HepG2 (cell line): ENCODE measurements around the gene TOPBP1. TPM values are rescaled to one million over a fixed set of nuclear protein-coding genes. Genes with fewer than 3 reads are reported as not detected.
A peak's percentile ranks its signal among the peaks of the same experiment; 100 is the strongest.

Experiments
- AKAP8 ChIP-seq: sonication (generic); formaldehyde crosslinking; IDR thresholded peaks from 2 replicates; pipeline ENCODE4 v1.5.1; 2020; ENCODE audit warnings: mild to moderate bottlenecking, missing genetic modification reagents
- ATF7-NPFF ChIP-seq: sonication (generic); formaldehyde crosslinking; IDR thresholded peaks from 2 replicates; pipeline ENCODE4 v1.8.1; 2023; ENCODE audit warnings: mild to moderate bottlenecking, low read depth, missing genetic modification reagents, moderate library complexity
- ESRRA ChIP-seq: sonication (generic); formaldehyde crosslinking; IDR thresholded peaks from 2 replicates; pipeline ENCODE4 v1.5.1; 2020; ENCODE audit warnings: mild to moderate bottlenecking, low read depth, missing genetic modification reagents
- HNF1B ChIP-seq: sonication (generic); formaldehyde crosslinking; IDR thresholded peaks from 2 replicates; pipeline ENCODE4 v1.5.1; 2020; ENCODE audit warnings: mild to moderate bottlenecking, moderate library complexity, missing genetic modification reagents
- HNRNPH1 ChIP-seq: fragments of 200-400 bp; formaldehyde crosslinking; optimal IDR thresholded peaks from 2 replicates; pipeline ENCODE3; 2017; ENCODE audit warnings: mild to moderate bottlenecking, low read depth, low read length
- LCORL ChIP-seq, 2 experiments: fragments of 450-650 bp in 1 of 2; sonication (generic) in 1 of 2; formaldehyde crosslinking in 1 of 2; IDR thresholded peaks; 2 replicates each; pipeline versions ENCODE4 v1.5.0 to v1.6.1; 2017 to 2020; ENCODE audit warnings: antibody characterized with exemption in 1 of 2, missing genetic modification reagents in 1 of 2
- RBM39 ChIP-seq: fragments of 200-400 bp; formaldehyde crosslinking; IDR thresholded peaks from one replicate; pipeline ENCODE4 v1.6.1; 2018; ENCODE audit warnings: antibody characterized with exemption, mild to moderate bottlenecking, low read depth, low read length; ENCODE audit not compliant: poor library complexity, severe bottlenecking
- REPIN1 ChIP-seq: sonication (generic); formaldehyde crosslinking; IDR thresholded peaks from 2 replicates; pipeline ENCODE4 v1.8.0; 2022; ENCODE audit warnings: missing genetic modification reagents, low read depth, mild to moderate bottlenecking, borderline replicate concordance
- STAG1 ChIP-seq: sonication (generic); formaldehyde crosslinking; IDR thresholded peaks from 2 replicates; pipeline ENCODE4 v1.4.0; 2020; ENCODE audit warnings: missing genetic modification reagents
- TOE1 ChIP-seq: sonication (generic); formaldehyde crosslinking; IDR thresholded peaks from 2 replicates; pipeline ENCODE4 v1.4.0; 2020; ENCODE audit warnings: mild to moderate bottlenecking, missing genetic modification reagents
- USF2 ChIP-seq, 2 experiments: sonication (generic) in 1 of 2; formaldehyde crosslinking in 1 of 2; IDR thresholded peaks; 2 replicates each; pipeline versions ENCODE4 v1.5.1 to v1.6.1; 2011 to 2020; ENCODE audit warnings: borderline replicate concordance in 1 of 2, low read depth in 1 of 2, low read length in 1 of 2, mild to moderate bottlenecking in 1 of 2, missing genetic modification reagents in 1 of 2, moderate library complexity in 1 of 2
- ZFX ChIP-seq: sonication (generic); formaldehyde crosslinking; IDR thresholded peaks from 2 replicates; pipeline ENCODE4 v1.4.0; 2020; ENCODE audit warnings: mild to moderate bottlenecking, low read depth, missing genetic modification reagents, moderate library complexity
- ZHX1 ChIP-seq: sonication (generic); formaldehyde crosslinking; IDR thresholded peaks from 2 replicates; pipeline ENCODE4 v1.8.1; 2022; ENCODE audit warnings: low read depth, mild to moderate bottlenecking, missing genetic modification reagents
- ZNF234 ChIP-seq: sonication (generic); formaldehyde crosslinking; conservative IDR thresholded peaks from 2 replicates; pipeline ENCODE4 v1.5.1; 2020; ENCODE audit warnings: mild to moderate bottlenecking, missing genetic modification reagents
- ZNF547 ChIP-seq: sonication (generic); formaldehyde crosslinking; IDR thresholded peaks from 2 replicates; pipeline ENCODE4 v1.5.1; 2020; ENCODE audit warnings: mild to moderate bottlenecking, missing genetic modification reagents
- ZNF552 ChIP-seq: sonication (generic); formaldehyde crosslinking; IDR thresholded peaks from 2 replicates; pipeline ENCODE4 v1.9.0; 2022; ENCODE audit warnings: missing genetic modification reagents, mild to moderate bottlenecking, borderline replicate concordance
- ZNF761 ChIP-seq: sonication (generic); formaldehyde crosslinking; conservative IDR thresholded peaks from 2 replicates; pipeline ENCODE4 v1.4.0; 2020; ENCODE audit warnings: mild to moderate bottlenecking, missing genetic modification reagents
- ZNF777 ChIP-seq: sonication (generic); formaldehyde crosslinking; IDR thresholded peaks from 2 replicates; pipeline ENCODE4 v1.4.0; 2020; ENCODE audit warnings: missing genetic modification reagents
- ZNF788 ChIP-seq: sonication (generic); formaldehyde crosslinking; IDR thresholded peaks from 2 replicates; pipeline ENCODE4 v1.5.0; 2020; ENCODE audit warnings: mild to moderate bottlenecking, missing genetic modification reagents, borderline replicate concordance
- ZNF816 ChIP-seq: sonication (generic); formaldehyde crosslinking; IDR thresholded peaks from 2 replicates; pipeline ENCODE4 v1.8.0; 2022; ENCODE audit warnings: missing genetic modification reagents, mild to moderate bottlenecking, borderline replicate concordance
- ZSCAN21 ChIP-seq: sonication (generic); formaldehyde crosslinking; IDR thresholded peaks from 2 replicates; pipeline ENCODE4 v1.8.0; 2022; ENCODE audit warnings: mild to moderate bottlenecking, missing genetic modification reagents, moderate library complexity, borderline replicate concordance
- polyA plus RNA-seq, 8 experiments: library from polyadenylated mRNA; depleted of rRNA in 3 of 8; stranded (reverse) in 7 of 8; unstranded in 1 of 8; fragments of >200 nt; fragmentation: Illumina TruSeq in 4 of 8; extraction: Trizol in 4 of 8; gene quantifications; 2 replicates each; pipeline versions ENCODE4 v1.2.1 to v1.2.3, GENCODE V29; 2011 to 2016; ENCODE audit warnings: low read depth in 4 of 8, missing spikeins in 1 of 8, mixed read lengths in 1 of 8; ENCODE audit not compliant: insufficient read depth in 1 of 8
- total RNA-seq, 5 experiments: library from RNA; depleted of rRNA; stranded (reverse); fragments of >200 nt; fragmentation: Illumina TruSeq; extraction: Trizol; gene quantifications; 2 replicates each; pipeline ENCODE4 v1.2.3, GENCODE V29; 2016; ENCODE audit warnings: low read depth in 1 of 5

Gene TOPBP1
- total and polyA plus RNA-seq, 2 of the 13 experiments (the other 11 are each of a cell fraction or from before 2014, with no cell fraction given) = 24.3 to 42.9 TPM

- no peak for TF ChIP-seq USF2 (IDR thresholded peaks at IDR 0.05; ENCODE audit: low read depth, low read length)
- no peak for TF ChIP-seq USF2 (CRISPR knock-in tag; IDR thresholded peaks at IDR 0.05; ENCODE audit: borderline replicate concordance)
- TF ChIP-seq ZNF552 (CRISPR knock-in tag) = peak; percentile 59; the same call in 1 of the 2 replicates
- TF ChIP-seq ESRRA = peak; percentile 44; the same call in 1 of the 2 replicates
- TF ChIP-seq ZNF777 (CRISPR knock-in tag) = no peak
- no peak for TF ChIP-seq HNRNPH1
- TF ChIP-seq ATF7-NPFF (CRISPR knock-in tag) = peak; percentile 48; the same call in 1 of the 2 replicates
- 0 out of 2 replicates have a peak, but pooled peaks have one; percentile 2 for TF ChIP-seq STAG1 (CRISPR knock-in tag)
- TF ChIP-seq REPIN1 (CRISPR knock-in tag) = peak; percentile 39; the same call in 1 of the 2 replicates
- TF ChIP-seq HNF1B (CRISPR knock-in tag) = no peak
- TF ChIP-seq AKAP8 (CRISPR knock-in tag) = no peak
- TF ChIP-seq ZNF547 (CRISPR knock-in tag) = 0 out of 2 replicates have a peak, but pooled peaks have one; percentile 38
- TF ChIP-seq ZNF761 = 0 out of 2 replicates have a peak, but pooled peaks have one; percentile 53
- no peak for TF ChIP-seq TOE1 (CRISPR knock-in tag)
- no peak for TF ChIP-seq ZNF816 (CRISPR knock-in tag)
- no peak for TF ChIP-seq ZHX1
- peak; percentile 48; the same call in 1 of the 2 replicates for TF ChIP-seq ZNF788 (CRISPR knock-in tag)
- no peak for TF ChIP-seq LCORL (IDR thresholded peaks at IDR 0.05)
- TF ChIP-seq LCORL (CRISPR knock-in tag; IDR thresholded peaks at IDR 0.05) = no peak; the same call in 1 of the 2 replicates
- no peak for TF ChIP-seq ZNF234 (CRISPR knock-in tag)
- no peak for TF ChIP-seq RBM39
- no peak; the same call in 1 of the 2 replicates for TF ChIP-seq ZSCAN21 (CRISPR knock-in tag)
- peak; percentile 81 for TF ChIP-seq ZFX
Measured at GRCh38 chr3:133661454-133662277, at the start of gene TOPBP1 (continued).
